Stimulated activated CD4-positive, alpha-beta T cell treated with anti-CD3 and anti-CD28 coated beads, Interleukin-4, amount 100 ng/mL, for 24 hours (primary cell): Measurements from ENCODE around the gene ADCY6.

Experiments
- DNase-seq: peaks from one replicate; pipeline ENCODE4 v3.0.0-alpha.2; 2020

The ADCY6 gene

GRCh38 chr12:48788854-48789775 lies at the start of gene ADCY6:
Gene ADCY6, minus strand, starts transcription at chr12:48789089. Its CDS starts 5,655 bp downstream, at chr12:48783434.
- DNase-seq = no peak

GRCh38 chr12:48838048-48838447 lies 49.2 kb upstream of the ADCY6 start:
- no peak for DNase-seq

GRCh38 chr12:48832321-48833060 lies 43.6 kb upstream of the ADCY6 start:
- DNase-seq = no peak

GRCh38 chr12:48831257-48831656 lies 42.4 kb upstream of the ADCY6 start:
- no peak for DNase-seq

GRCh38 chr12:48828841-48829575 lies 40.1 kb upstream of the ADCY6 start:
- DNase-seq = no peak

- no peak for DNase-seq
These were observed 39.4 kb upstream of the ADCY6 start for GRCh38 chr12:48828293-48828692.

GRCh38 chr12:48827513-48828096 lies 38.7 kb upstream of the ADCY6 start:
- DNase-seq = no peak

GRCh38 chr12:48827026-48827425 lies 38.1 kb upstream of the ADCY6 start:
- no peak for DNase-seq

- DNase-seq = no peak
These were observed 37.4 kb upstream of the ADCY6 start for GRCh38 chr12:48826209-48826855.

- DNase-seq = no peak
These were observed 36.0 kb upstream of the ADCY6 start for GRCh38 chr12:48824905-48825304.

GRCh38 chr12:48824112-48824511 lies 35.2 kb upstream of the ADCY6 start:
- DNase-seq = peak; percentile 15

- no peak for DNase-seq
These were observed 34.4 kb upstream of the ADCY6 start for GRCh38 chr12:48823281-48823680.

- DNase-seq = no peak
These were observed 33.8 kb upstream of the ADCY6 start for GRCh38 chr12:48822711-48823110.

GRCh38 chr12:48822139-48822538 lies 33.2 kb upstream of the ADCY6 start:
- DNase-seq = no peak

GRCh38 chr12:48819986-48820725 lies 31.3 kb upstream of the ADCY6 start:
- DNase-seq = no peak

GRCh38 chr12:48818831-48819590 lies 30.1 kb upstream of the ADCY6 start:
- peak; percentile 46 for DNase-seq

- peak; percentile 78 for DNase-seq
These were observed 29.3 kb upstream of the ADCY6 start, which contains the start of gene CACNB3 for GRCh38 chr12:48817873-48818830. Gene CACNB3, plus strand, starts transcription at chr12:48818496. Its CDS starts 434 bp downstream, at chr12:48818930.

- DNase-seq = no peak
These were observed 27.4 kb upstream of the ADCY6 start for GRCh38 chr12:48816143-48816854.
